Neural cell (in vitro differentiated cells): ENCODE data around the gene RSF1. TPM values are rescaled to one million over a fixed set of nuclear protein-coding genes. Genes with fewer than 3 reads are reported as not detected.
"Not testable (repeated sequence)": the region's sequence is repeated elsewhere in the genome, so short reads cannot be mapped to it uniquely, and the experiment has no call there.

Source experiments
- H2AFZ ChIP-seq: fragments of 200-600, 300-800 bp; sonication (generic), shearing (Covaris generic); 2 replicates; pipeline ENCODE4 v1.6.0; 2014; ENCODE audit warnings: low read depth, mild to moderate bottlenecking, antibody characterized with exemption, low read length, moderate library complexity
- H3F3A ChIP-seq: fragments of 200-600 bp; shearing (Covaris generic); 2 replicates; pipeline ENCODE4 v1.6.1; 2016; ENCODE audit warnings: mild to moderate bottlenecking, moderate library complexity, mixed read lengths, antibody characterized with exemption, low read length; ENCODE audit not compliant: insufficient read depth, poor library complexity, severe bottlenecking
- H3K27ac ChIP-seq: fragments of 200-600, 300-800 bp; sonication (generic), shearing (Covaris generic); 2 replicates; pipeline ENCODE4 v1.5.1; 2014; ENCODE audit warnings: mild to moderate bottlenecking, low read length, moderate library complexity
- H3K27me3 ChIP-seq: fragments of 300-800, 200-600 bp; sonication (generic), shearing (Covaris generic); 2 replicates; pipeline ENCODE4 v1.6.0; 2014; ENCODE audit warnings: mild to moderate bottlenecking, low read depth, low read length, moderate library complexity; ENCODE audit not compliant: insufficient read depth
- H3K36me3 ChIP-seq: fragments of 300-800, 200-600 bp; sonication (generic), shearing (Covaris generic); 2 replicates; pipeline ENCODE4 v1.5.1; 2014; ENCODE audit warnings: mild to moderate bottlenecking, antibody characterized with exemption, low read length, moderate library complexity; ENCODE audit not compliant: insufficient read depth
- H3K4me2 ChIP-seq: fragments of 300-800, 200-600 bp; sonication (generic), shearing (Covaris generic); 2 replicates; pipeline ENCODE4 v1.6.0; 2014; ENCODE audit warnings: mild to moderate bottlenecking, low read length
- H3K4me3 ChIP-seq: fragments of 300-800, 200-600 bp; sonication (generic), shearing (Covaris generic); 2 replicates; pipeline ENCODE4 v1.5.1; 2014; ENCODE audit warnings: mild to moderate bottlenecking, low read length, moderate library complexity
- H3K79me2 ChIP-seq: fragments of 200-600 bp; shearing (Covaris generic); replicated peaks from 2 replicates; pipeline ENCODE4 v1.6.0; 2014; ENCODE audit warnings: mild to moderate bottlenecking, low read length, moderate library complexity; ENCODE audit not compliant: insufficient read depth
- H3K9ac ChIP-seq: fragments of 300-800, 200-600 bp; sonication (generic), shearing (Covaris generic); 2 replicates; pipeline ENCODE4 v1.6.1; 2016; ENCODE audit warnings: mild to moderate bottlenecking, low read length, mixed read lengths
- H3K9me2 ChIP-seq: fragments of 200-600 bp; shearing (Covaris generic); 2 replicates; pipeline ENCODE4 v1.6.1; 2016; ENCODE audit warnings: mild to moderate bottlenecking, low read length, mixed read lengths; ENCODE audit not compliant: insufficient read depth
- H3K9me3 ChIP-seq: fragments of 200-600, 300-800 bp; sonication (generic), shearing (Covaris generic); 2 replicates; pipeline ENCODE4 v1.6.1; 2016; ENCODE audit warnings: mild to moderate bottlenecking, mixed run types, low read length, moderate library complexity, mixed read lengths
- H4K20me1 ChIP-seq: fragments of 200-600 bp; shearing (Covaris generic); 2 replicates; pipeline ENCODE4 v1.6.1; 2016; ENCODE audit warnings: mild to moderate bottlenecking, mixed run types; ENCODE audit not compliant: insufficient read depth
- CTCF ChIP-seq: fragments of 450-650 bp; IDR thresholded peaks from 2 replicates; pipeline ENCODE4 v1.5.1; 2014; ENCODE audit warnings: antibody characterized with exemption, mild to moderate bottlenecking, moderate library complexity; ENCODE audit not compliant: poor library complexity, severe bottlenecking
- EP300 ChIP-seq: fragments of 450-650 bp; conservative IDR thresholded peaks from 2 replicates; pipeline ENCODE4 v1.6.1; 2014; ENCODE audit warnings: antibody characterized with exemption, mild to moderate bottlenecking, moderate library complexity; ENCODE audit not compliant: poor library complexity, severe bottlenecking
- EZH2 ChIP-seq: fragments of 200-600, 300-800 bp; shearing (Covaris generic), sonication (generic); IDR thresholded peaks from 2 replicates; pipeline ENCODE4 v1.6.1; 2014; ENCODE audit warnings: antibody characterized with exemption, low read length, borderline replicate concordance, mild to moderate bottlenecking; ENCODE audit not compliant: insufficient read depth, poor library complexity, severe bottlenecking
- MXI1 ChIP-seq: fragments of 450-650 bp; conservative IDR thresholded peaks from 2 replicates; pipeline ENCODE4 v1.6.1; 2014; ENCODE audit warnings: antibody characterized with exemption, mild to moderate bottlenecking; ENCODE audit not compliant: poor library complexity, severe bottlenecking
- POLR2AphosphoS5 ChIP-seq: IDR thresholded peaks from 2 replicates; pipeline ENCODE4 v1.6.1; 2012
- RAD21 ChIP-seq: fragments of 450-650 bp; conservative IDR thresholded peaks from 2 replicates; pipeline ENCODE4 v1.6.1; 2014; ENCODE audit warnings: antibody characterized with exemption, mild to moderate bottlenecking, moderate library complexity
- SMC3 ChIP-seq: fragments of 450-650 bp; conservative IDR thresholded peaks from 2 replicates; pipeline ENCODE4 v1.6.1; 2014; ENCODE audit warnings: antibody characterized with exemption, mild to moderate bottlenecking, moderate library complexity; ENCODE audit not compliant: poor library complexity
- TAF1 ChIP-seq: IDR thresholded peaks from 2 replicates; pipeline ENCODE4 v1.6.1; 2012; ENCODE audit warnings: low read depth
- polyA plus RNA-seq: library from polyadenylated mRNA; depleted of rRNA; stranded (reverse); fragments of >200 nt; gene quantifications from 2 replicates; pipeline ENCODE4 v1.2.3, GENCODE V29; 2014

RSF1 gene
- polyA plus RNA-seq, 1 donor from 2014 or later, result 19.1 TPM

DNA sequence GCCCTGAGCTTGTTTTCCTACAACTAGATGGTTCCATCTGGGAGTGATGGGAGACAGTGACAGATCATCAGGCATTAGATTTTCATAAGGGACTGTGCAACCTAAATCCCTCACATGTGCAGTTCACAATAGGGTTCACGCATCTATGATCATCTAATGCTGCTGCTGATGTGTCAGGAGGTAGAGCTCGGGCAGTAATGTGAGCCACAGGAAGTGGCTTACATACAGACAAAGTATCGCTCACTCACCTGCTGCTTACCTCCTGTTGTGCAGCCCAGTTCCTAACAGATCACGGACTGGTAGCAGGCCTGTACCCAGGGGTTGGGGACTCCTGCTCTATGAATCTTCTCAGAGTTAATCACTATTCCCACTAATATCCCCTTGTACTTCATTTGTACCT, 12.8 kb upstream of the RSF1 start:
- Histone ChIP-seq H3K9ac (no peak overlapping the region), H3K4me3 (no peak overlapping the region), H4K20me1 (no peaks in the 10 kb centered on the region), H3K4me2 (no peak overlapping the region), H3K27me3 (no peaks in the 10 kb centered on the region), H2AFZ (no peak overlapping the region), H3K27ac (no peak overlapping the region), H3K9me3 (no peaks in the 10 kb centered on the region), H3K36me3 (no peaks in the 10 kb centered on the region), H3F3A (no peaks in the 10 kb centered on the region), H3K79me2 (no peaks in the 10 kb centered on the region), H3K9me2 (no peaks in the 10 kb centered on the region)
- TF ChIP-seq SMC3 (no peak), TAF1 (no peak), RAD21 (no peak), CTCF (no peak), MXI1 (no peak)

DNA sequence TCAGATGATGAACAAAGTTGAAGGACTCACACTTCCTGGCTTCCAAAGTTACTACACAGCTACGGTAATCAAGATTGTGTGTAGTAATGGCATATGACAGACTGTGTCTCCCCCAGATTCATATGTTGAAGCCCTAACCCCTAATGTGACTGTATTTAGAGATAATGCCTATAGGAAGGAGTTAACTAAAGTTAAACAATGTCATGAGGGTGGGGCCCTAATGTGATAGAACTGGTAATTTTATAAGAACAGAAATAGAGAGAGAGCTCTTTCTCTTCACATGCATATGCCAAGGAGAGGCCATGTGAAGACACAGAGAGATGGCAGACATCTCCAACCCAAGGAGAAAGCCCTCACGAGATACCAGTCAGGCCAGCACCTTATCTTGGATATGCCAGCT, 8.4 kb upstream of the RSF1 start:
- no peak for TF ChIP-seq TAF1
- no peak for TF ChIP-seq POLR2AphosphoS5
- Histone ChIP-seq H3K9me3 (no peaks in the 10 kb centered on the region), H3K9me2 (no peaks in the 10 kb centered on the region), H3K4me3 (no peak overlapping the region), H2AFZ (no peak overlapping the region), H4K20me1 (no peaks in the 10 kb centered on the region), H3K27ac (no peak overlapping the region), H3K9ac (no peak overlapping the region), H3F3A (no peaks in the 10 kb centered on the region), H3K36me3 (no peaks in the 10 kb centered on the region), H3K27me3 (no peaks in the 10 kb centered on the region), H3K4me2 (no peak overlapping the region), H3K79me2 (no peaks in the 10 kb centered on the region)

DNA sequence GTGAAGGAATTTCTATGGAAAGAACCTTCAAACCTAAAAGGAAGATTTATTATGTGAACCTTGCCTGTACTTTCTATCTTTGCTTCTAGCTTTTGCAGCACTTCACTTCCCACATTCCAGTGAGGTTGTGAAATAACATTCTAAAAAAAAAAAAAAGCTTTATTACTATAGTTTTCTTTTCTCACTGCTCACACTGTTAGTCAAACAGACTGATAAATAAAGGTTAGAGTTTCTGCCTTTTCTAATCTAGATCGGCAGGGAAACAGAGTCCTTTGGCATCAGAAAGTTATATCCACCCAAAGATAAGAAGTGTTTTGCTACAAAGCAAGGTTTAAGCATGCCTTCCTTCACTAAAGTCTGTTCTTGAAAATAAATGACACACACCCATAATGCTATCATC, 3.3 kb upstream of the RSF1 start:
- H3K27ac ChIP-seq, result no peak overlapping the region
- peaks cover 5% of the 10 kb centered on the region for H3F3A ChIP-seq
- no peaks in the 10 kb centered on the region for H4K20me1 ChIP-seq
- no peak overlapping the region for H3K4me2 ChIP-seq
- no peak overlapping the region for H3K4me3 ChIP-seq
- H3K9me3 ChIP-seq, result no peaks in the 10 kb centered on the region
- H3K79me2 ChIP-seq, result peaks cover 3% of the 10 kb centered on the region
- TF ChIP-seq SMC3, result no peak
- no peak for TF ChIP-seq EP300
- no peak for TF ChIP-seq TAF1
- TF ChIP-seq POLR2AphosphoS5, result no peak
- no peak for TF ChIP-seq CTCF
- TF ChIP-seq RAD21, result no peak
- TF ChIP-seq EZH2, result no peak
- TF ChIP-seq MXI1, result no peak
- H3K36me3 ChIP-seq, result no peaks in the 10 kb centered on the region
- no peaks in the 10 kb centered on the region for H3K9me2 ChIP-seq
- no peak overlapping the region for H2AFZ ChIP-seq
- H3K9ac ChIP-seq, result no peak overlapping the region
- H3K27me3 ChIP-seq, result no peaks in the 10 kb centered on the region

DNA sequence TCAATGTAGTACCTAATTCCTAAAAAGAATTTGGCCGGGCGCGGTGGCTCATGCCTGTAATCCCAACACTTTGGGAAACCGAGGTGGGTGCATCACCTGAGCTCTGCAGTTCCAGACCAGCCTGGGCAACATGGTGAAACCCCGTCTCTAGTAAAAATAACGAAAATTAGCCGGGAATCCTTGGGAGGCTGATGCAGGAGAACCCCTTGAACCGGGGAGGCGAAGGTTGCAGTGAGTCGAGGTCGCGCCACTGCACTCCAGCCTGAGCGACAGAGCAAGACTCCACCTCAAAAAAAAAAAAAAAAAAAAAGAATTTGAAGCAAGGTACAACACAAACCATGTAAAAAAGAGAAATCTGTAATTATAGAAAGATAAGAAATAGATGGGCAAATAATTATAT, 1.6 kb upstream of the RSF1 start:
- not testable (repeated sequence) for H2AFZ ChIP-seq, H3F3A ChIP-seq, H3K27ac ChIP-seq, H3K9ac ChIP-seq, H3K9me2 ChIP-seq, H3K36me3 ChIP-seq, H3K27me3 ChIP-seq, H3K9me3 ChIP-seq, H4K20me1 ChIP-seq
- Histone ChIP-seq H3K79me2 (peaks cover 18% of the 10 kb centered on the region), H3K4me2 (peak overlapping the region; percentile 38), H3K4me3 (peak overlapping the region; percentile 92)
